Nephron progenitor cell (in vitro differentiated cells): ENCODE results near the gene ALG2.

Experiments
- DNase-seq: peaks from one replicate; pipeline ENCODE4 v3.0.0; 2021
- H3K27ac Mint-ChIP-seq: 2 replicates; pipeline ENCODE4 v1.8.0; 2021; ENCODE audit warnings: mild to moderate bottlenecking, moderate library complexity, mixed read lengths
- H3K27me3 Mint-ChIP-seq: 2 replicates; pipeline ENCODE4 v1.8.0; 2021; ENCODE audit warnings: mild to moderate bottlenecking, low read depth, mixed read lengths; ENCODE audit not compliant: poor library complexity
- H3K36me3 Mint-ChIP-seq: 2 replicates; pipeline ENCODE4 v1.8.0; 2021; ENCODE audit warnings: low read depth, mixed read lengths
- H3K4me1 Mint-ChIP-seq: 2 replicates; pipeline ENCODE4 v1.8.0; 2021; ENCODE audit warnings: mixed read lengths
- H3K4me3 Mint-ChIP-seq: 2 replicates; pipeline ENCODE4 v1.8.0; 2021; ENCODE audit warnings: mild to moderate bottlenecking, moderate library complexity, mixed read lengths
- H3K9me3 Mint-ChIP-seq: 2 replicates; pipeline ENCODE4 v1.8.0; 2021; ENCODE audit warnings: mild to moderate bottlenecking, moderate library complexity, mixed read lengths
- TF ChIP-seq, protein P1 (sequence below): fragments of 200-600 bp; sonication (generic); IDR thresholded peaks from 2 replicates; pipeline ENCODE4 v1.5.0; 2021; ENCODE audit warnings: antibody characterized with exemption

ALG2 gene

DNA sequence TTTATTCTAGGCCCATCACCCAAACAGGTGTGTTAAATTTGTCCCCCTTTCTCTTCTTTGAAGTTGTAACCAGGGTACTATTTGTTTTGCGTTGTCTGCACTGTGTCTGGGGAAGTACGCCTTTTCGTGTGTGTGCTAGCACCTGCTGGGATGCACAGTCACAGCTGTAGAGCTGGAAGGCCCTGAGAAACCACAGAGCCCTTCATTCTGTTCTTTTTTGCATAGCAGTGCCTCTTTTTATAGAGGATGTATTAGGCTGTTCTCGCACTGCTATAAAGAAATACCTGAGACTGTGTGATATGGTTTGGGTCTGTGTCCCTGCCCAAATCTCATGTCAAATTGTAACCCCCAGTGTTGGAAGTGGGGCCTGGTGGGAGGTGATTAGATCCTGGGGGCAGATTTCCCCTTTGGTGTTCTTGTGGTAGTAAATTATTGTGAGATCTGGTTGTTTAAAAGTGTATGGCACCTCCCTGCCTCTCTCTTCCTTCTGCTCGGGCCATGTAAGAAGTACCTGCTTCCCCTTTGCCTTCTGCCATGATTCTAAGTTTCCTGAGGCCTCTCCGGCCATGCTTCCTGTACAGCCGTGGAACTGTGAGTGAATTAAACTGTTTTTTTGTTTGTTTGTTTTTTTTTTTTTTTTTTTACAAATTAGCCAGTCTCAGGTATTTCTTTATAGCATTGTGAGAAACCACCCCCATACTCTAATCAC, 14.3 kb upstream of the ALG2 start:
- no peaks in the 10 kb centered on the region for H3K9me3 Mint-ChIP-seq
- H3K27ac Mint-ChIP-seq = no peak overlapping the region
- peaks cover 8% of the 10 kb centered on the region for H3K4me1 Mint-ChIP-seq
- no peak overlapping the region for H3K4me3 Mint-ChIP-seq
- no peak for DNase-seq
- TF ChIP-seq, protein P1, sequence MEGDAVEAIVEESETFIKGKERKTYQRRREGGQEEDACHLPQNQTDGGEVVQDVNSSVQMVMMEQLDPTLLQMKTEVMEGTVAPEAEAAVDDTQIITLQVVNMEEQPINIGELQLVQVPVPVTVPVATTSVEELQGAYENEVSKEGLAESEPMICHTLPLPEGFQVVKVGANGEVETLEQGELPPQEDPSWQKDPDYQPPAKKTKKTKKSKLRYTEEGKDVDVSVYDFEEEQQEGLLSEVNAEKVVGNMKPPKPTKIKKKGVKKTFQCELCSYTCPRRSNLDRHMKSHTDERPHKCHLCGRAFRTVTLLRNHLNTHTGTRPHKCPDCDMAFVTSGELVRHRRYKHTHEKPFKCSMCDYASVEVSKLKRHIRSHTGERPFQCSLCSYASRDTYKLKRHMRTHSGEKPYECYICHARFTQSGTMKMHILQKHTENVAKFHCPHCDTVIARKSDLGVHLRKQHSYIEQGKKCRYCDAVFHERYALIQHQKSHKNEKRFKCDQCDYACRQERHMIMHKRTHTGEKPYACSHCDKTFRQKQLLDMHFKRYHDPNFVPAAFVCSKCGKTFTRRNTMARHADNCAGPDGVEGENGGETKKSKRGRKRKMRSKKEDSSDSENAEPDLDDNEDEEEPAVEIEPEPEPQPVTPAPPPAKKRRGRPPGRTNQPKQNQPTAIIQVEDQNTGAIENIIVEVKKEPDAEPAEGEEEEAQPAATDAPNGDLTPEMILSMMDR = no peak
- H3K36me3 Mint-ChIP-seq = peaks cover 20% of the 10 kb centered on the region
- H3K27me3 Mint-ChIP-seq = no peaks in the 10 kb centered on the region

DNA sequence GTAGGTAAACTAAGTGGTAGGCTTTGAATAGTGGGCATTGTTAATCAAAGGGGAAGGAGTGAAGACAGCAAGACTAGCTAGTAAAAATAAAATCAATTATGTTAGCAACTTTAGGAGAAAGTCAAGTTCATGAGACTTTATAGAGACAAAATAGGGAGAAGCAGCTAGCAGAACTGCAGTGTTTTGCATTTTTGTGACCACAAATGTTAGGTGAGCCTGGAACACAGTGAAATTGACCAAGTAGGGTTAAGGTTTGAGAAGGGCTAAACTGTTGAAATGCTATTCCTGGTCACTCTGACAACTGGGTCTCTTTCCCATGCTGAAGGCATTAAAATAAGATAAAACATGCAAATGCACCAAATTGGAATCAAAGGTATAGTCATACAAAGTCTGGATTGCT, 13.3 kb upstream of the ALG2 start:
- Mint-ChIP-seq H3K27me3 (no peaks in the 10 kb centered on the region), H3K27ac (no peak overlapping the region), H3K36me3 (peaks cover 30% of the 10 kb centered on the region), H3K4me3 (no peak overlapping the region), H3K4me1 (peaks cover 8% of the 10 kb centered on the region), H3K9me3 (no peaks in the 10 kb centered on the region)
- TF ChIP-seq, protein P1 = no peak
- DNase-seq = no peak

DNA sequence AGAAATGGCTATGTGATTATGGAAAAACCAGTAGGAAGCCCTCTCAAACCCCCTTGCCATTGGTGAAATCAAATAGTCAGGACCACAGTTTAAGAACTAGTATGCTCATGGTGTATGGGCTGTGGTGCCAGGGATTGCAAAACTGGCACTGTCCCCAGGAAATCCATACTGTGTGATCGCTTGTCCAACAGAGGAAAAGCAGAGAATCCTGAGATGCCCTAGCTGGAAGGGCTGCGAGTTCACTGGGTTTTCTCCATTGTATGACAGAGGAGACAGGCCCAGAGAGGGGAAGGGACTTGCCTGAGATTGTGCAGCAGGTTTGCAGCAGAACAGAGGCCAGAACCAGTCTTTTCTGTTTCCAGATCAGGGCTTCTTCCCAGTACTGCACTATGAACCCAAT, 12.9 kb upstream of the ALG2 start:
- H3K9me3 Mint-ChIP-seq = no peaks in the 10 kb centered on the region
- H3K27me3 Mint-ChIP-seq = no peaks in the 10 kb centered on the region
- no peak overlapping the region for H3K27ac Mint-ChIP-seq
- H3K4me1 Mint-ChIP-seq = peaks cover 3% of the 10 kb centered on the region
- peaks cover 30% of the 10 kb centered on the region for H3K36me3 Mint-ChIP-seq
- TF ChIP-seq, protein P1 = no peak
- H3K4me3 Mint-ChIP-seq = no peak overlapping the region
- no peak for DNase-seq

- TF ChIP-seq, protein P1 = peak; percentile 31
Measured at GRCh38 chr9:99231711-99232110, 10.0 kb upstream of the ALG2 start.

DNA sequence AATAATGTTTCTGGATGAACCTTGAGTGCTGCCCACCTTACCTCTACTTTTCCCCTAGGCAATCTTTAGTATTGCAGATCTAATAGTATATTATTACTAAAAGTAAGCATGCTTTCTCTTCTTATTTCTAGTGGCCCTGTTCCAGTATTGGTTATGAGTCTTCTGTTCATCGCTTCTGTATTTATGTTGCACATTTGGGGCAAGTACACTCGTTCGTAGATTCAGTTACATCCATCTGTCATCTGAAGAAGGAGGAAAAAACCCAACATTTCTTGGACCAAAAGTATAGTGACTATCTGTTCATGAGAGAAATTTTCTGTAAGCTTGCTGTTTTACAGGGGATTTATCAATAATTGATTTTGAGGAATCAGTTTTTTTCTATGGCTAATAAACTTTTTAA, 8.5 kb upstream of the ALG2 start:
- Mint-ChIP-seq H3K27ac (no peak overlapping the region), H3K4me1 (no peaks in the 10 kb centered on the region), H3K4me3 (no peak overlapping the region), H3K36me3 (peaks cover 35% of the 10 kb centered on the region), H3K9me3 (no peaks in the 10 kb centered on the region), H3K27me3 (no peaks in the 10 kb centered on the region)
- no peak for DNase-seq
- TF ChIP-seq, protein P1 = no peak

More at GRCh38 chr9:99231711-99232110, 10.0 kb upstream of the ALG2 start:
- H3K36me3 Mint-ChIP-seq = peaks cover 33% of the 10 kb centered on the region
- no peaks in the 10 kb centered on the region for H3K4me1 Mint-ChIP-seq
- DNase-seq = peak; percentile 23
- no peaks in the 10 kb centered on the region for H3K9me3 Mint-ChIP-seq
- no peaks in the 10 kb centered on the region for H3K27me3 Mint-ChIP-seq
- H3K4me3 Mint-ChIP-seq = no peak overlapping the region
- H3K27ac Mint-ChIP-seq = no peak overlapping the region

DNA sequence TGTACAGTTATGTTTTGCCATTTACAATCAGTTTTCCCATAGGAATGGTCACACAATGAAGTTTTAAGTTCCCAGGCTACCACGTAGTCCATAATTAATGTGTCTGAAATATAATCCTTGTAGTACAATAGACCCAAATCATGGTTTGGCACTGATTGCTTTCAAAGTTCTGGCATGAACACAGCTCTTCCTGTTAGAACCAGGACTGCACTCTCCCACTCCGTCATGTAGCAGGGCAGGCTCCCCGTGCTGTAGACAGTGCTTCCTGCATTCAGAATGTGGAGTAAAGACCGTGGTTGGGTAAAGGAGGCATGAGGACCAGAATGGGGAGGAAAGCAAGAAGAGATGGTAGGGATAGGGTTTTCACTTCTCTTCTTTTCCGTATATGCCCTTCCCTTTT, 4.3 kb upstream of the ALG2 start:
- Mint-ChIP-seq H3K4me1 (peaks cover 25% of the 10 kb centered on the region), H3K27me3 (no peaks in the 10 kb centered on the region), H3K27ac (no peak overlapping the region), H3K4me3 (no peak overlapping the region), H3K36me3 (peaks cover 39% of the 10 kb centered on the region), H3K9me3 (no peaks in the 10 kb centered on the region)
- DNase-seq = no peak
- TF ChIP-seq, protein P1 = no peak
